IMR-90 (cell line): ENCODE measurements around the gene TSKU.
"Not testable (repeated sequence)": the region's sequence is repeated elsewhere in the genome, so short reads cannot be mapped to it uniquely, and the experiment has no call there.

Source experiments
- CEBPB ChIP-seq: IDR thresholded peaks from 2 replicates; pipeline ENCODE4 v1.6.1; 2012; ENCODE audit warnings: low read depth, low read length, improper control_type of control experiment
- CHD1 ChIP-seq: IDR thresholded peaks from 2 replicates; pipeline ENCODE4 v1.6.1; 2012; ENCODE audit warnings: low read depth, low read length, improper control_type of control experiment
- CTCF ChIP-seq: conservative IDR thresholded peaks from 2 replicates; pipeline ENCODE4 v1.5.1; 2012; ENCODE audit warnings: mild to moderate bottlenecking, low read depth, low read length, improper control_type of control experiment
- FOS ChIP-seq: fragments of 150-350 bp; IDR thresholded peaks from 2 replicates; pipeline ENCODE4 v1.6.1; 2016; ENCODE audit warnings: low read depth, low read length
- MAFK ChIP-seq: IDR thresholded peaks from 2 replicates; pipeline ENCODE4 v1.6.1; 2012; ENCODE audit warnings: low read depth, low read length, improper control_type of control experiment
- MAZ ChIP-seq: IDR thresholded peaks from 2 replicates; pipeline ENCODE4 v1.6.1; 2012; ENCODE audit warnings: low read depth, mild to moderate bottlenecking, low read length, improper control_type of control experiment, moderate library complexity, borderline replicate concordance
- MXI1 ChIP-seq: IDR thresholded peaks from 2 replicates; pipeline ENCODE4 v1.6.1; 2012; ENCODE audit warnings: low read depth, mild to moderate bottlenecking, low read length, moderate library complexity, borderline replicate concordance
- NFE2L2 ChIP-seq: fragments of 150-350 bp; IDR thresholded peaks from 2 replicates; pipeline ENCODE4 v1.6.1; 2016; ENCODE audit warnings: low read depth, mild to moderate bottlenecking, low read length
- POLR2A ChIP-seq: IDR thresholded peaks from 2 replicates; pipeline ENCODE4 v1.6.1; 2012; ENCODE audit warnings: mild to moderate bottlenecking, low read depth, low read length
- RAD21 ChIP-seq: IDR thresholded peaks from 2 replicates; pipeline ENCODE4 v1.6.1; 2012; ENCODE audit warnings: low read length, improper control_type of control experiment
- RFX5 ChIP-seq: IDR thresholded peaks from 2 replicates; pipeline ENCODE4 v1.8.0; 2012; ENCODE audit warnings: low read depth, mild to moderate bottlenecking, low read length, moderate library complexity
- SMC3 ChIP-seq: fragments of 150-350 bp; IDR thresholded peaks from 2 replicates; pipeline ENCODE4 v1.6.1; 2016; ENCODE audit warnings: low read depth, mild to moderate bottlenecking, antibody characterized with exemption, low read length, moderate library complexity
- USF2 ChIP-seq: fragments of 150-350 bp; IDR thresholded peaks from 2 replicates; pipeline ENCODE4 v1.6.1; 2017; ENCODE audit warnings: mild to moderate bottlenecking, antibody characterized with exemption, low read length, low read depth
- TF ChIP-seq, protein P1 (sequence below): fragments of 150-350 bp; IDR thresholded peaks from 2 replicates; pipeline ENCODE4 v1.6.1; 2016; ENCODE audit warnings: low read depth, mild to moderate bottlenecking, low read length, moderate library complexity, borderline replicate concordance

- not testable (repeated sequence) for TF ChIP-seq CTCF, POLR2A, MAZ, CEBPB, MXI1, FOS, USF2, MAFK, RFX5, SMC3, RAD21, NFE2L2, CHD1
- TF ChIP-seq, protein P1, sequence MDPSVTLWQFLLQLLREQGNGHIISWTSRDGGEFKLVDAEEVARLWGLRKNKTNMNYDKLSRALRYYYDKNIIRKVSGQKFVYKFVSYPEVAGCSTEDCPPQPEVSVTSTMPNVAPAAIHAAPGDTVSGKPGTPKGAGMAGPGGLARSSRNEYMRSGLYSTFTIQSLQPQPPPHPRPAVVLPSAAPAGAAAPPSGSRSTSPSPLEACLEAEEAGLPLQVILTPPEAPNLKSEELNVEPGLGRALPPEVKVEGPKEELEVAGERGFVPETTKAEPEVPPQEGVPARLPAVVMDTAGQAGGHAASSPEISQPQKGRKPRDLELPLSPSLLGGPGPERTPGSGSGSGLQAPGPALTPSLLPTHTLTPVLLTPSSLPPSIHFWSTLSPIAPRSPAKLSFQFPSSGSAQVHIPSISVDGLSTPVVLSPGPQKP = not testable (repeated sequence)
These were observed 43.4 kb downstream of the TSKU start for GRCh38 chr11:76826508-76826907.
